NCI-H2227 (cell line): Measurements from ENCODE around the gene MITF.
A peak's percentile ranks its signal among the peaks of the same experiment; 100 is the strongest.

ENCODE experiments used
- DNase-seq: peaks from one replicate; lab custom pipeline; 2025; ENCODE audit not compliant: unreplicated experiment; lab: John Stamatoyannopoulos, UW

MITF gene

GRCh38 chr3:69739204-69740102, at the start of gene MITF:
MITF (plus strand) TSS chr3:69739464; CDS start chr3:69739598, 134 bp downstream.
- peak; percentile 84 for DNase-seq

GRCh38 chr3:69691860-69692259, 47.4 kb upstream of the MITF start:
- no peak for DNase-seq

- no peak for DNase-seq
Measured at GRCh38 chr3:69692761-69693160, 46.5 kb upstream of the MITF start.

- no peak for DNase-seq
Measured at GRCh38 chr3:69695443-69695842, 43.8 kb upstream of the MITF start.

- no peak for DNase-seq
Measured at GRCh38 chr3:69695933-69696332, 43.3 kb upstream of the MITF start.

- no peak for DNase-seq
Measured at GRCh38 chr3:69696367-69696766, 42.9 kb upstream of the MITF start.

GRCh38 chr3:69697381-69697780, 41.9 kb upstream of the MITF start:
- no peak for DNase-seq

- no peak for DNase-seq
Measured at GRCh38 chr3:69698728-69699127, 40.5 kb upstream of the MITF start.

- DNase-seq = no peak
Measured at GRCh38 chr3:69699183-69699582, 40.1 kb upstream of the MITF start.

- DNase-seq = no peak
Measured at GRCh38 chr3:69700949-69701348, 38.3 kb upstream of the MITF start.

- no peak for DNase-seq
Measured at GRCh38 chr3:69710153-69710977, 28.9 kb upstream of the MITF start.

GRCh38 chr3:69712269-69712668, 27.0 kb upstream of the MITF start:
- DNase-seq = no peak

GRCh38 chr3:69712933-69713332, 26.3 kb upstream of the MITF start:
- DNase-seq = no peak

- DNase-seq = no peak
Measured at GRCh38 chr3:69715204-69715603, 24.1 kb upstream of the MITF start.

- DNase-seq = no peak
Measured at GRCh38 chr3:69716119-69716518, 23.1 kb upstream of the MITF start.

- DNase-seq = no peak
Measured at GRCh38 chr3:69718866-69719586, 20.2 kb upstream of the MITF start.

- no peak for DNase-seq
Measured at GRCh38 chr3:69719587-69720122, 19.6 kb upstream of the MITF start.

GRCh38 chr3:69720824-69721223, 18.4 kb upstream of the MITF start:
- DNase-seq = no peak

GRCh38 chr3:69723389-69723788, 15.9 kb upstream of the MITF start:
- no peak for DNase-seq

- DNase-seq = no peak
Measured at GRCh38 chr3:69724722-69725435, 14.4 kb upstream of the MITF start.
